Endometrium (tissue), 2 donors: Measurements from ENCODE around the gene HIGD2B.
"Not testable (repeated sequence)": the region's sequence is repeated elsewhere in the genome, so short reads cannot be mapped to it uniquely, and the experiment has no call there.

ENCODE experiments used
- FAIRE-seq: peaks from 2 replicates; lab custom pipeline; 2012; peaks lifted over from hg19 to GRCh38; lab: Jason Lieb, UNC
- donor health status: control.
- donor health status: control.

Gene HIGD2B

DNA sequence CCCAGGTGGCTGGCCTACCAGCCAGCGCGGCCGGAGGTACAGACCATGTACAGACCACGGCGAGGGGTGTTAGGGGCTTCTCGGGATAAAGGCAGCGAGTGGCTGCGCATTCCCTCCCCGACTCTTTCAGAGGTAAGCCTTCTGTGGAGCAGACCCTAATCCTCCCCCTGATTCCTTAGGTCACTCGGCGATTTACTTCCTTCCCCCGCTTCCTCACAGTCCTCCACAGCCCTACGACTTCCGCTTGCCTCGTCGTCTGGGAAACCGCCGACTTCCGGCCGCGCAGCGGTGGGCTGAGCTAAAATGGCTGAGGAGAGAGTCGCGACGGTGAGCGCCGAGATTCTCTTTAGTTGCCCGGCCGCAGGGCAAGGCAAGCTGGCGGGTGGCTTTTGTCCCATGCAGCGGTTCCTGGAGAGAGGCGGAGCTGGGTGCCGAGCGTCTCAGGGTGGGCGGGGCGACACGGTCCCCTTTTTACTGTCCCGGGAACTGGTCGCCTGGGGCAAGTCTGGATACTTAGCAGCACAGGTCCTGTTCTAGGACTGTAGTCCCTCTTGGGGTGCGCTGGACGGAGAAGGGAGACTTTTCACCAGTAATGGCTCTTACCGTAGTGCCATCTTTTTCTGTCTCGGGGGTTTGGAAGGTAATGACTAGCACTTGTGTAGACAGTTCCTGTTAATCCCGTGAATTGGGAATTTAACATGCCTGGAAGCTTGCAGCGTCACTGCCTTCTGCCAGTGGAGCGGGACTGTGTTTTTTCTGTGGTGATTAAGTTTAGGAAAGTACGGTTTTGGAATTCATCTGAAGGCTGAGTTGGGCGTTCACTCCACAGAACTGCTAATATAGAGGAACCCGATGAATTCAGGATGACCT lies at the start of gene HIGD2B, which contains the start of gene BBS4:
TSS of gene HIGD2B (minus strand) at position 258 of the 870 bp plus-strand sequence. CDS start 9,808 bp downstream, outside the sequence.
TSS of gene BBS4 (plus strand) at position 283 of the 870 bp plus-strand sequence. CDS start at position 304, 21 bp downstream.
- no peak for FAIRE-seq

DNA sequence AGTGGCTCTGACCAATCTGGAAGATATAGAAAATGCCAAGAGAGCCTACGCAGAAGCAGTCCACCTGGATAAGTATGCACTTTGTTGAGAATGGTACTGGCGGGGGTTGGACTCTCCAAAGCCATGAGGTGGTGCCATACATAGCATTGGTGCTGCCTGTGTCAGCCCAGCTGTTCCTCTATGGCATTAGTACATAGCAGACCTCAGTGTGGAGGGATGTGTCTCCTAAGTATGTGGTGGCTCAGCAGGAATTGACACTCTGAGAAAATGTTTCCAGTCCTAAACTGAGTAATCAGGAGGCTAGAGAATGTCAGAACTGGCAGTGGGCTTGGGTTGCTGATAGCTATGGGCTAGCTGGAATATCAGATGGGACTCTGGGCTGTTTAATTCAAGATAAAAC lies 49.1 kb upstream of the HIGD2B start:
- FAIRE-seq = no peak

- FAIRE-seq = no peak
Observed at GRCh38 chr15:72733941-72734738, 48.2 kb upstream of the HIGD2B start.

GRCh38 chr15:72732516-72732915 lies 46.5 kb upstream of the HIGD2B start:
- no peak for FAIRE-seq

DNA sequence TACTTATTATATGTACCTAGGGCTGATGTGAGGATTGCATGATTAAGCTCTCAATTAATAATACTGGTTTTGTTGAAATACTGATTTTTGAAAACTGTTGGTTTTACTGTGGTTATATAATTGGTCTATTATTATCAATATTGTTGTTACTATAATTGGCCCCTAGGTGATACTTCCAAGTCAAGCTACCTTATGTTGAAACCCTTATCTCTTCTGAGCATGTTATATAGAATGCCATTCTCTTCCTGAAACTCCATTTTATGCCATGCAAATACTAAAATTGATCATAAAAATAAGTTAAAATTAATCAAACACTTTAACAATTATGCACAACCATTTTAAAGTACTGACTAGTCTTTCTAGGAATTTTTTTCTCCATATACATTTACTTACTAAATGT lies 46.1 kb upstream of the HIGD2B start:
- no peak for FAIRE-seq

- no peak for FAIRE-seq
Observed at GRCh38 chr15:72728821-72729220, 42.8 kb upstream of the HIGD2B start.

GRCh38 chr15:72728249-72728648 lies 42.3 kb upstream of the HIGD2B start:
- not testable (repeated sequence) for FAIRE-seq

DNA sequence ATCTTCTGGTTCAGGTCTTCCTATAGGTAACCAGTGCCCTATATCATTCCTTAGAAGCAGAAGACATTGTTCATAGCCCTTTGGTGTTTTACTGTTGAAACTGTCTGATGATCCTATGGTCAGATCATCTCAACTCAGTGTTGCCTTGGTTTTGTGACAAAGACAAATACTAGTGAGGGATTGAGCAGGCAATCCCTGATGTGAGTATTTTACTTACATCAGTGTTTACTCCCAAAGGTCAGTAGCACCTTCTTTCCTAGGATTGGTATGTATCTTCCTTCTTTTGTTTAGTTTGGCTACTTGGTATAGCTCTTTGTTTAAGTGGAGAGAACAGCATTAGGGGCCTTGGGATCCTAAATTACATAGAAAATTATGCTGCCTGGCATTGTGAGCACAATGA lies 41.2 kb upstream of the HIGD2B start:
- no peak for FAIRE-seq

DNA sequence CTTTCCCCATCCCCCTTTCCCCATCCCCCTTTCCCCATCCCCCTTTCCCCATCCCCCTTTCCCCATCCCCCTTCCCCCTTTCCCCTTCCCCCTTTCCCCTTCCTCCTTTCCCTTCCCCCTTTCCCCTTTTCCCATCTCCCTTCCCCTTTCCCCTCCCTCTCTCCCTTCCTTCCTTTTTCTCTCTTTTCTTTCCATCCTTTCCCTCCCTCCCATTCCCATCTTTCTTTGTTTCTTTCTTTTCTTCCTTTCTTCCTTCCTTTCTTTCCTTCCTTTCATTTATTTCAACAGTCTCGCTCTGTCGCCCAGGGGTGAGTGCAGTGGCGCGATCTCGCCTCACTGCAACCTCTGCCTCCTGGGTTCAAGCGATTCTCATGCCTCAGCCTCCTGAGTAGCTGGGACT lies 39.9 kb upstream of the HIGD2B start:
- not testable (repeated sequence) for FAIRE-seq

- no peak for FAIRE-seq
Observed at GRCh38 chr15:72725446-72725845, 39.5 kb upstream of the HIGD2B start.

- FAIRE-seq = no peak
Observed at GRCh38 chr15:72724028-72724427, 38.0 kb upstream of the HIGD2B start.

GRCh38 chr15:72722071-72722696 lies 36.2 kb upstream of the HIGD2B start:
- FAIRE-seq = no peak

- not testable (repeated sequence) for FAIRE-seq
Observed at GRCh38 chr15:72708551-72709303, 22.7 kb upstream of the HIGD2B start.

DNA sequence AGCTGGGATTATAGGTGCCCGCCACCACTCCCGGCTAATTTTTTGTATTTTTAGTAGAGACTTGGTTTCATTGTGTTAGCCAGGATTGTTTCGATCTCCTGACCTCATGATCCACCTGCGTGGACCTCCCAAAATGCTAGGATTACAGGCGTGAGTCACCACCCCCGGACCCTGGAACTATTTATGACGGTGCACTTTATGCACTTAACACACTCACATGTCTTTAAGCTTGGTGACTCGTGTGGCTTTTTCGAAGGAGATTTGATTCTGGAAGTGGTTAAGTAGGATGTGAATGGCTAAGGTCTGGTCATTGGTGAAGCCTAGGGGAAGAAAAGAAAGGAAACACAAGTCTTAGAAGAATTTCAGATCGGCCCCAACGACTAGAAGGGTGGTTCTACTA lies 20.3 kb upstream of the HIGD2B start:
- no peak for FAIRE-seq

DNA sequence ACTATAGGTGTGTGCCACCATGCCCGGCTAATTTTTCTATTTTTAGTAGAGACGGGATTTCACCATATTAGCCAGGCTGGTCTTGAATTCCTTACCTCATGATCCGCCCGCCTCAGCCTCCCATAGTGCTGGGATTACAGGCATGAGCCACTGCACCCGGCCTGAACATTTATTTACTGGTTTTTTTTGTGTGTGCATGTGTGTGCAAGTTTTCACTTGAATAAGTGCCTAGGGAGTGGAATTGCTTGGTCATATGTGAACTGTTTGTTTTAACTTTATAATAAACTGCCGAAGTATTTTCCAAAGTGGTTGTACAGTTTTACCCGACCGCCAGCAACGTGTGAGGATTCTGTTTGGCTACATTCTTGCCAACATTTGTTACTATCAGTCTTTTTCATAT lies 14.1 kb upstream of the HIGD2B start:
- no peak for FAIRE-seq

GRCh38 chr15:72698938-72699337 lies 13.0 kb upstream of the HIGD2B start:
- FAIRE-seq = no peak

GRCh38 chr15:72690938-72691337 lies 5.0 kb upstream of the HIGD2B start:
- FAIRE-seq = no peak

GRCh38 chr15:72688697-72689096 lies 2.7 kb upstream of the HIGD2B start:
- no peak for FAIRE-seq

DNA sequence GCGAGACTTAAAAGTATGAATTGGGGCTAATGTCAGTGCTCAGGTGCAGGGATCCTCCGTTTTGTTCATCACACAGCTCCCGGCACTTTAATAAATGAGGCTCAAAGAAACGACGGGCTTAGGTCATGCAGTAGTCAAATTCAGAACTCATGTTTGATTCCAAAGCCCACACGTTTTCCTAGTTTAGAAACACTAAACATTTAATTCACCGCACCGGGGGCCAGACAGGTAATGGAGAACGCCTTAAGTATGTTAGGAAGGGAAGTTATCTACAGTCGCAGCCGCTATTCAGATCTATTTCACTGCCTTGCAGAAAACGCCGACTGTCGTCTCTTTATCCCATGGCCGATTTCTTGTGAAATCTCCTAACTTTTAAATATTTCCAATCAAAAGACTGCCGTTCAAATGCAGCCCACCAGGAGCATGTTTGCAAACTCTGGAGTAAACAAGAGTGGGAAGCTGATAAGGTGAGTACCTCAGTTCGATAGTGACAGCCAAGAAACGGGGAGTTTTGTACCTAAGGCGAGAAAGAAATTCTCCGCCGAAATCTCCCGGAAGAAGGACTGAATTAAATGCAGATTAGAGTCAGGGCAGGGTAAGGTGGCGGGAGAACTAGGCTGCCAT lies 569 bp downstream of the HIGD2B start:
- no peak for FAIRE-seq

GRCh38 chr15:72682772-72683171 lies 3.2 kb downstream of the HIGD2B start:
- no peak for FAIRE-seq

- FAIRE-seq = no peak
Observed at GRCh38 chr15:72680931-72681330, 5.1 kb downstream of the HIGD2B start.
